HG02798 (cell line): ENCODE measurements around the gene DDX10.
"Not testable (repeated sequence)": the region's sequence is repeated elsewhere in the genome, so short reads cannot be mapped to it uniquely, and the experiment has no call there.

Experiments used
- ATAC-seq: cut with Tn5 transposase; IDR thresholded peaks from one replicate; pipeline ENCODE4 v1.9.1; 2021; ENCODE audit warnings: mild to moderate bottlenecking; ENCODE audit not compliant: unreplicated experiment, poor library complexity

Gene DDX10

GRCh38 chr11:108654100-108654499 is 10.8 kb upstream of the DDX10 start:
- ATAC-seq: not testable (repeated sequence)

- no peak for ATAC-seq
Measured at GRCh38 chr11:108654994-108655631, 9.8 kb upstream of the DDX10 start.

GRCh38 chr11:108662700-108663099 is 2.2 kb upstream of the DDX10 start:
- ATAC-seq: no peak

GRCh38 chr11:108663154-108663877 is 1.6 kb upstream of the DDX10 start:
- peak; percentile 39 for ATAC-seq

- no peak for ATAC-seq
Measured at GRCh38 chr11:108666373-108666772, 1.5 kb downstream of the DDX10 start.

GRCh38 chr11:108669286-108669685 is 4.4 kb downstream of the DDX10 start:
- ATAC-seq: no peak

- no peak for ATAC-seq
Measured at GRCh38 chr11:108669711-108670110, 4.8 kb downstream of the DDX10 start.

- ATAC-seq: no peak
Measured at GRCh38 chr11:108670451-108670850, 5.6 kb downstream of the DDX10 start.

- no peak for ATAC-seq
Measured at GRCh38 chr11:108672113-108672512, 7.2 kb downstream of the DDX10 start.

GRCh38 chr11:108672786-108673185 is 7.9 kb downstream of the DDX10 start:
- ATAC-seq: no peak

GRCh38 chr11:108679045-108679444 is 14.2 kb downstream of the DDX10 start:
- ATAC-seq: no peak

GRCh38 chr11:108680271-108680670 is 15.4 kb downstream of the DDX10 start:
- ATAC-seq: no peak

- no peak for ATAC-seq
Measured at GRCh38 chr11:108685419-108686130, 20.7 kb downstream of the DDX10 start.

GRCh38 chr11:108693852-108694251 is 29.0 kb downstream of the DDX10 start:
- ATAC-seq: no peak

- ATAC-seq: no peak
Measured at GRCh38 chr11:108694846-108695245, 30.0 kb downstream of the DDX10 start.

- peak; percentile 83 for ATAC-seq
Measured at GRCh38 chr11:108697872-108698473, 33.1 kb downstream of the DDX10 start.

- peak; percentile 82 for ATAC-seq
Measured at GRCh38 chr11:108698844-108699642, 34.2 kb downstream of the DDX10 start.

- ATAC-seq: no peak
Measured at GRCh38 chr11:108703916-108704315, 39.0 kb downstream of the DDX10 start.

- no peak for ATAC-seq
Measured at GRCh38 chr11:108705061-108705460, 40.2 kb downstream of the DDX10 start.

GRCh38 chr11:108708173-108708572 is 43.3 kb downstream of the DDX10 start:
- ATAC-seq: no peak
